K562 (cell line): Measurements from ENCODE around the gene ORM1. TPM values are rescaled to one million over a fixed set of nuclear protein-coding genes. Genes with fewer than 3 reads are reported as not detected.
"Not testable (repeated sequence)": the region's sequence is repeated elsewhere in the genome, so short reads cannot be mapped to it uniquely, and the experiment has no call there.

Experiments
- ATAC-seq: fragments of 200-7000 bp; cut with Tn5 transposase; 3 replicates; pipeline ENCODE4 v1.9.1; 2020; ENCODE audit warnings: moderate library complexity
- Bru-seq: library from RNA; stranded (reverse); fragments of 400-500 nt; gene quantifications from one replicate; lab custom pipeline; 2021; lab: Mats Ljungman, UMichigan
- BruChase-seq, 2 experiments: library from RNA; stranded (reverse); fragments of 400-500 nt; gene quantifications; one replicate each; lab custom pipeline; 2021; lab: Mats Ljungman, UMichigan
- BruUV-seq: library from RNA; stranded (reverse); fragments of 400-500 nt; replicated peaks from 2 replicates; lab custom pipeline; 2021; lab: Mats Ljungman, UMichigan
- CTCF ChIA-PET: fragments of 300-600 bp; formaldehyde crosslinking; extraction: SDS; loops from one replicate; lab custom pipeline; 2021; ENCODE audit warnings: low intra/inter-chr PET ratio; lab: Yijun Ruan, JAX
- POLR2A ChIA-PET: fragments of 300-600, 350-650 bp; sonication (Branson Sonifier 250); formaldehyde crosslinking; extraction: SDS; loops from one replicate; lab custom pipeline; 2021; ENCODE audit warnings: antibody characterized with exemption, inconsistent platforms; lab: Yijun Ruan, JAX
- DNase-seq, 4 experiments: peaks; one replicate each; pipeline versions ENCODE4 v3.0.0 to v3.0.0-alpha.2; 2011 to 2018; ENCODE audit warnings: low spot score in 3 of 4, mixed read lengths in 3 of 4; ENCODE audit errors: extremely low read depth in 1 of 4
- FAIRE-seq: peaks from 2 replicates; lab custom pipeline; 2011; peaks lifted over from hg19 to GRCh38; lab: Jason Lieb, UNC
- H2AFZ ChIP-seq: 2 replicates; pipeline ENCODE4 v1.6.0; 2011; ENCODE audit warnings: low read depth, low read length, control low read depth, inconsistent platforms
- H3K27ac ChIP-seq: fragments of 200-600 bp; 3 replicates; pipeline ENCODE4 v1.8.0; 2011; ENCODE audit warnings: low read depth, mild to moderate bottlenecking, control low read depth, inconsistent platforms, low read length, moderate library complexity, mixed read lengths; ENCODE audit errors: extremely low read depth
- H3K27me3 ChIP-seq, 2 experiments: fragments of 300-600 bp in 1 of 2; 2 replicates in 1 of 2; 3 replicates in 1 of 2; pipeline versions ENCODE4 v1.6.0 to v1.8.0; 2011; ENCODE audit warnings: inconsistent platforms in 2 of 2, low read length in 2 of 2, mild to moderate bottlenecking in 1 of 2, mixed read lengths in 1 of 2, moderate library complexity in 1 of 2; ENCODE audit not compliant: control insufficient read depth in 2 of 2, insufficient read depth in 2 of 2
- H3K36me3 ChIP-seq: fragments of 300-600 bp; 3 replicates; pipeline ENCODE4 v1.8.0; 2011; ENCODE audit warnings: mild to moderate bottlenecking, low read length, inconsistent platforms; ENCODE audit not compliant: control insufficient read depth, insufficient read depth
- H3K4me1 ChIP-seq, 2 experiments: fragments of 200-600 bp in 1 of 2; replicated peaks in 1 of 2; 2 replicates in 1 of 2; 3 replicates in 1 of 2; pipeline versions ENCODE4 v1.5.1 to v1.8.0; 2011; ENCODE audit warnings: inconsistent platforms in 2 of 2, low read length in 2 of 2, mild to moderate bottlenecking in 1 of 2, mixed read lengths in 1 of 2, moderate library complexity in 1 of 2; ENCODE audit not compliant: control insufficient read depth in 2 of 2, insufficient read depth in 2 of 2
- H3K4me2 ChIP-seq: 2 replicates; pipeline ENCODE4 v1.6.1; 2011; ENCODE audit warnings: low read length, control low read depth, inconsistent platforms, mixed read lengths; ENCODE audit not compliant: insufficient read depth
- H3K4me3 ChIP-seq: fragments of 200-600 bp; sonication (generic), shearing (Covaris generic); 2 replicates; pipeline ENCODE4 v1.5.1; 2016; ENCODE audit warnings: control low read depth, inconsistent platforms
- H3K79me2 ChIP-seq: fragments of 200-600 bp; 3 replicates; pipeline ENCODE4 v1.8.0; 2011; ENCODE audit warnings: low read length, inconsistent platforms; ENCODE audit not compliant: control insufficient read depth, insufficient read depth
- H3K9ac ChIP-seq, 2 experiments: 2 replicates each; pipeline versions ENCODE4 v1.6.0 to v1.6.1; 2011; ENCODE audit warnings: low read depth in 2 of 2, low read length in 2 of 2, control low read depth in 1 of 2, inconsistent platforms in 1 of 2, mild to moderate bottlenecking in 1 of 2, mixed read lengths in 1 of 2; ENCODE audit not compliant: insufficient read depth in 1 of 2
- H3K9me1 ChIP-seq: one replicate; pipeline ENCODE4 v1.6.0; 2011; ENCODE audit warnings: inconsistent platforms, mild to moderate bottlenecking, low read length, moderate library complexity; ENCODE audit not compliant: control insufficient read depth, insufficient read depth
- H3K9me3 ChIP-seq: replicated peaks from 2 replicates; pipeline ENCODE4 v1.5.1; 2011; ENCODE audit warnings: low read depth, low read length, inconsistent platforms; ENCODE audit not compliant: control insufficient read depth, insufficient read depth
- H4K20me1 ChIP-seq: replicated peaks from 2 replicates; pipeline ENCODE4 v1.6.1; 2011; ENCODE audit warnings: low read length, inconsistent platforms, mixed read lengths; ENCODE audit not compliant: control insufficient read depth, insufficient read depth
- WGBS: fragments of 100-300 bp; shearing (Covaris generic); methylation state at CpG from one replicate; pipeline ENCODE4 v1.1.6; 2016; ENCODE audit warnings: low coverage, mixed read lengths; ENCODE audit not compliant: insufficient coverage; ENCODE audit errors: missing lambda C conversion rate; 5-methylcytosine and 5-hydroxymethylcytosine counted together
- in situ Hi-C: fragments of 300-500 bp; cut with MboI; formaldehyde crosslinking; loops from 4 replicates; pipeline ENCODE4 v1.15.0; 2018; ENCODE audit warnings: inconsistent platforms, mixed read lengths
- intact Hi-C: fragments of 100-400 bp; cut with micrococcal nuclease; formaldehyde crosslinking; loops from 2 replicates; pipeline ENCODE4 v1.14.2; 2022
- long read RNA-seq, 3 experiments: library from polyadenylated mRNA in 2 of 3; library from RNA in 1 of 3; unstranded in 2 of 3; stranded (forward) in 1 of 3; transcript quantifications; one replicate each; pipeline ENCODE4 v2.0.0, GENCODE V29; 2019 to 2022
- polyA minus RNA-seq, 3 experiments: library from RNA; depleted of rRNA, polyadenylated mRNA; stranded (reverse); fragments of >200 nt; gene quantifications; 2 replicates each; pipeline ENCODE4 v1.2.3, GENCODE V29; 2011
- polyA plus RNA-seq, 8 experiments: library from polyadenylated mRNA; depleted of rRNA in 4 of 8; stranded (reverse) in 5 of 8; unstranded in 3 of 8; fragments of >200 nt; fragmentation: Nextera tagmentation in 2 of 8; fragmentation: Illumina TruSeq in 1 of 8; extraction: Ambion mirVana in 2 of 8; extraction: Trizol in 1 of 8; gene quantifications; 2 replicates each; pipeline versions ENCODE4 v1.2.1 to v1.2.3, GENCODE V29; 2011 to 2014; ENCODE audit warnings: inconsistent platforms in 1 of 8, missing spikeins in 1 of 8
- total RNA-seq, 7 experiments: library from RNA; depleted of rRNA in 6 of 7; stranded (reverse); fragments of >200 nt in 6 of 7; fragmentation: Illumina TruSeq in 2 of 7; extraction: Trizol in 2 of 7; gene quantifications; 2 replicates each; pipeline versions ENCODE4 v1.2.1 to v1.2.3, GENCODE V29; 2011 to 2021; ENCODE audit warnings: low replicate concordance in 1 of 7

The ORM1 gene
- total RNA-seq (2011; cell fraction: chromatin; rRNA removed; ENCODE audit: low replicate concordance): not detected in 2 replicates
- total RNA-seq (2011; cell fraction: nucleolus; rRNA removed): not detected in 2 replicates
- total RNA-seq (2011; cell fraction: nucleoplasm; rRNA removed): not detected in 2 replicates
- total RNA-seq (2014; rRNA removed): not detected in 2 replicates
- not detected in 2 replicates for total RNA-seq (2014; rRNA removed; fragmentation: Illumina TruSeq; extraction: Trizol)
- not detected in 2 replicates for total RNA-seq (2015; rRNA removed; fragmentation: Illumina TruSeq; extraction: Trizol)
- total RNA-seq (2021): 2.9 and 3.4 TPM in 2 replicates
- not detected in 2 replicates for polyA plus RNA-seq (2011; rRNA removed)
- polyA plus RNA-seq (2011; cell fraction: cytosol; rRNA removed): not detected in 2 replicates
- polyA plus RNA-seq (2011; cell fraction: nucleus; rRNA removed): not detected in 2 replicates
- not detected in 2 replicates for polyA plus RNA-seq (2012)
- not detected in 2 replicates for polyA plus RNA-seq (2014; fragmentation: Illumina TruSeq; extraction: Trizol)
- not detected for polyA plus RNA-seq (2014; fragmentation: Nextera tagmentation; extraction: Ambion mirVana)
- polyA plus RNA-seq (2014; rRNA removed): not detected in 2 replicates
- not detected in 2 replicates for polyA minus RNA-seq (2011; rRNA and poly(A)+ RNA removed)
- polyA minus RNA-seq (2011; cell fraction: cytosol; rRNA and poly(A)+ RNA removed): not detected in 2 replicates
- polyA minus RNA-seq (2011; cell fraction: nucleus; rRNA and poly(A)+ RNA removed): not detected in 2 replicates
- Bru-seq, nascent RNA: not detected
- BruChase-seq, experiment 1, labeled RNA remaining after a 2-hour chase: not detected
- BruChase-seq, experiment 2, labeled RNA remaining after a 6-hour chase: not detected
- long read RNA-seq, experiment 1: 0 reads
- long read RNA-seq, experiment 2: 0 reads
- long read RNA-seq, experiment 3: 0 reads

GRCh38 chr9:114322831-114323531, at the start of gene ORM1:
Gene ORM1, plus strand, starts transcription at chr9:114323098. Its CDS starts 36 bp downstream, at chr9:114323134.
- DNase-seq, H3K9ac ChIP-seq, H3K9me3 ChIP-seq, H3K4me2 ChIP-seq, CTCF ChIA-PET, H3K36me3 ChIP-seq, H3K4me1 ChIP-seq, FAIRE-seq, BruUV-seq, in situ Hi-C loops, H3K4me3 ChIP-seq, H4K20me1 ChIP-seq, H3K79me2 ChIP-seq, H3K9me1 ChIP-seq, intact Hi-C loops, H3K27ac ChIP-seq, H2AFZ ChIP-seq: not testable (repeated sequence)
- H3K27me3 ChIP-seq: peaks cover 17 to 42% of the 10 kb centered on the region in 2 experiments; a peak in 4 of 5 replicates
- POLR2A ChIA-PET: interaction anchor here (0.7 kb wide), 1 partner anchor 18 kb away, joined by 4 read pairs; no protein-coding TSS in a partner anchor
- ATAC-seq: peak; percentile 8; the same call in 2 of the 3 replicates
- WGBS: 0% methylated on average over 2 of the region's 15 CpGs
